SK-N-SH treated with all-trans-retinoic acid at 6 μM for 48 hours (cell line): ENCODE data around the gene CEP95.
A peak's percentile ranks its signal among the peaks of the same experiment; 100 is the strongest.

ENCODE experiments used
- ATAC-seq: fragments of 200-7000 bp; cut with Tn5 transposase; 3 replicates; pipeline ENCODE4 v1.9.1; 2020; ENCODE audit warnings: mild to moderate bottlenecking, moderate library complexity
- ARNTL ChIP-seq: fragments of 450-650 bp; formaldehyde crosslinking; IDR thresholded peaks from 2 replicates; pipeline ENCODE4 v1.5.0; 2020; ENCODE audit warnings: low read depth, mild to moderate bottlenecking, moderate library complexity, borderline replicate concordance
- BACH2 ChIP-seq: fragments of 250-450 bp; sonication (Bioruptor Pico); IDR thresholded peaks from 2 replicates; pipeline ENCODE4 v1.9.0; 2021; ENCODE audit warnings: mild to moderate bottlenecking, borderline replicate concordance
- CSDC2 ChIP-seq: fragments of 250-450 bp; sonication (Bioruptor Pico); IDR thresholded peaks from 2 replicates; pipeline ENCODE4 v1.5.0; 2020; ENCODE audit warnings: mild to moderate bottlenecking, moderate library complexity
- CSRNP3 ChIP-seq: fragments of 250-450 bp; sonication (Bioruptor Pico); IDR thresholded peaks from 2 replicates; pipeline ENCODE4 v1.5.1; 2021; ENCODE audit warnings: mild to moderate bottlenecking, moderate library complexity
- ESRRG ChIP-seq: fragments of 250-450 bp; sonication (Bioruptor Pico); IDR thresholded peaks from 2 replicates; pipeline ENCODE4 v1.6.1; 2021; ENCODE audit warnings: mild to moderate bottlenecking
- GLIS3 ChIP-seq: fragments of 250-450 bp; sonication (Bioruptor Pico); IDR thresholded peaks from 2 replicates; pipeline ENCODE4 v1.5.0; 2020; ENCODE audit warnings: mild to moderate bottlenecking, moderate library complexity
- ISL1 ChIP-seq: fragments of 250-450 bp; sonication (Bioruptor Pico); IDR thresholded peaks from 2 replicates; pipeline ENCODE4 v2.1.2; 2022; ENCODE audit warnings: mild to moderate bottlenecking, moderate library complexity
- OSR1 ChIP-seq: fragments of 250-450 bp; sonication (Bioruptor Pico); IDR thresholded peaks from 2 replicates; pipeline ENCODE4 v1.8.0; 2022; ENCODE audit warnings: moderate library complexity, mild to moderate bottlenecking, inconsistent platforms
- PATZ1 ChIP-seq: fragments of 250-450 bp; sonication (Bioruptor Pico); IDR thresholded peaks from 2 replicates; pipeline ENCODE4 v1.8.0; 2020; ENCODE audit warnings: mild to moderate bottlenecking, moderate library complexity, borderline replicate concordance
- PPARA ChIP-seq: fragments of 250-450 bp; sonication (Bioruptor Pico); IDR thresholded peaks from 2 replicates; pipeline ENCODE4 v1.5.0; 2020; ENCODE audit warnings: mild to moderate bottlenecking, borderline replicate concordance
- RARB ChIP-seq: fragments of 250-450 bp; sonication (Bioruptor Pico); IDR thresholded peaks from 2 replicates; pipeline ENCODE4 v1.8.0; 2021; ENCODE audit warnings: mild to moderate bottlenecking, moderate library complexity
- TCF4 ChIP-seq: fragments of 250-450 bp; sonication (Bioruptor Pico); IDR thresholded peaks from 2 replicates; pipeline ENCODE4 v1.8.0; 2021; ENCODE audit warnings: mild to moderate bottlenecking, moderate library complexity, borderline replicate concordance
- TOX ChIP-seq: fragments of 250-450 bp; sonication (Bioruptor Pico); IDR thresholded peaks from 2 replicates; pipeline ENCODE4 v1.8.0; 2021; ENCODE audit warnings: mild to moderate bottlenecking, moderate library complexity, borderline replicate concordance
- ZC3H10 ChIP-seq: fragments of 250-450 bp; sonication (Bioruptor Pico); IDR thresholded peaks from 2 replicates; pipeline ENCODE4 v1.5.1; 2021; ENCODE audit warnings: mild to moderate bottlenecking, moderate library complexity
- ZFP3 ChIP-seq: fragments of 250-450 bp; sonication (Bioruptor Pico); IDR thresholded peaks from 2 replicates; pipeline ENCODE4 v1.5.0; 2020; ENCODE audit warnings: mild to moderate bottlenecking, moderate library complexity
- ZFP30 ChIP-seq: fragments of 450-650 bp; formaldehyde crosslinking; IDR thresholded peaks from 2 replicates; pipeline ENCODE4 v1.5.0; 2022; ENCODE audit warnings: mild to moderate bottlenecking, moderate library complexity
- ZNF565 ChIP-seq: fragments of 450-650 bp; formaldehyde crosslinking; conservative IDR thresholded peaks from 2 replicates; pipeline ENCODE4 v1.5.0; 2020; ENCODE audit warnings: low read depth, mild to moderate bottlenecking, moderate library complexity
- ZNF70 ChIP-seq: fragments of 450-650 bp; formaldehyde crosslinking; IDR thresholded peaks from 2 replicates; pipeline ENCODE4 v1.5.0; 2020; ENCODE audit warnings: mild to moderate bottlenecking, moderate library complexity
- ZNF8 ChIP-seq: fragments of 450-650 bp; formaldehyde crosslinking; IDR thresholded peaks from 2 replicates; pipeline ENCODE4 v1.5.0; 2020; ENCODE audit warnings: mild to moderate bottlenecking, moderate library complexity
- TF ChIP-seq, protein P1 (sequence below): fragments of 250-450 bp; sonication (Bioruptor Pico); IDR thresholded peaks from 2 replicates; pipeline ENCODE4 v1.5.1; 2020; ENCODE audit warnings: low read depth, mild to moderate bottlenecking, moderate library complexity
- TF ChIP-seq, protein P2 (sequence below): fragments of 250-450 bp; sonication (Bioruptor Pico); IDR thresholded peaks from 2 replicates; pipeline ENCODE4 v1.8.0; 2021; ENCODE audit warnings: low read depth, mild to moderate bottlenecking, moderate library complexity, borderline replicate concordance

CEP95 gene

GRCh38 chr17:64547319-64547718 is 40.5 kb downstream of the CEP95 start:
- ATAC-seq = no peak
- TF ChIP-seq GLIS3 (CRISPR knock-in tag) (no peak), ZNF8 (CRISPR knock-in tag) (no peak)
- TF ChIP-seq, all 23 proteins: peak for 0

DNA sequence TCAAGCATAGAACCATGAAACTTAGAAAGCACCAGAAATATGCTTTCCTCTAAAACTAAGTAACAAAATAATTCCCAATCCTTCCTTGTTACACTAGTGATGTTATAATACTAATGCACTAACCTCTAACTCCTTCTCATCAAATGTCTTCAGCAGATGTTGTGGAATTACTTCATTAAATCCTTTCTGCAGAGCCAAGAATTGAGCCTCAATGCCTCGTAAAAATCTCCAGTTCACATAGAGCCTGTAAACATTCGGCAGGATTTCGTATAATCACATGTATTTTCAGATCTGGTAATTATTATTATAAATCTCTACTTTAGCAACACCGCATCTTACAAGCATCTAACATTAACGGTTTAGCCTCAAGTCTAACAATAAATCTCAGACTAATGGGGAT is 44.7 kb downstream of the CEP95 start:
- TF ChIP-seq TCF4 (CRISPR knock-in tag) (no peak), CSDC2 (no peak), ZNF70 (CRISPR knock-in tag) (no peak), ZFP30 (no peak), RARB (CRISPR knock-in tag) (no peak), PATZ1 (CRISPR knock-in tag) (no peak), ZNF565 (no peak)
- TF ChIP-seq, all 23 proteins: peak for 0
- ATAC-seq = no peak

DNA sequence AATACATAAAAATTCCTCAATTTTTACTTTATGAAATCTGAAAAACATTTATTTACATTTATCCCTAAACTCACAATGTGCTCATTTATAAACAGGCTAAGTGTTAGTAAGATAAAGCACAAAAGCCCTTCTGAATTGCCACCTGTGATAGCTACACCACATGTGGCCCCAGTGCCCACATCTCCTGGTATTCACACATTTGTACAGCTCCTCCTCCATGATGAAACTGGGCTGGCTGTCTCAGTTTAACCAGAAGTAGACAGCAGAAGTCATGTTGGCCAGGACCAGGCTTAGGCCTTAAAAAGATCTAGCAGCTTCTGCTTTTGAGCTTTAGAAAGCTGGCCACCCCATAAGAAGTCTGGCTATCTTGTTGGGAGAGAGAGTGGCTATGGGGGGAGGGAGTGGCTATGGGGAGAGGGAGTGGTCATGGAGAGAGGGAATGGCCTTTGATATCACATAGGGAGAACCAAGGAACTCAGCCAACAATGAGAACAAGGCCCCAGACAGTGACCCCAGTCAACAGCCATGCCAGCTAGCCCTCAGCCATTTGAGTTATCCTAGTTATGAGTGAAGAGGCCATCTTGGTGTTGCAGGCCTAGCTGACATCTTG is 47.4 kb downstream of the CEP95 start:
- no peak; the same call in 1 of the 3 replicates for ATAC-seq
- TF ChIP-seq ZNF70 (CRISPR knock-in tag) (no peak), CSRNP3 (CRISPR knock-in tag) (no peak), ZC3H10 (no peak), BACH2 (no peak), ZFP30 (no peak), TCF4 (CRISPR knock-in tag) (no peak), OSR1 (CRISPR knock-in tag) (no peak), ZNF8 (CRISPR knock-in tag) (no peak), ZFP3 (CRISPR knock-in tag) (no peak), TOX (no peak), ARNTL (no peak), ESRRG (CRISPR knock-in tag) (no peak)
- TF ChIP-seq, protein P1, sequence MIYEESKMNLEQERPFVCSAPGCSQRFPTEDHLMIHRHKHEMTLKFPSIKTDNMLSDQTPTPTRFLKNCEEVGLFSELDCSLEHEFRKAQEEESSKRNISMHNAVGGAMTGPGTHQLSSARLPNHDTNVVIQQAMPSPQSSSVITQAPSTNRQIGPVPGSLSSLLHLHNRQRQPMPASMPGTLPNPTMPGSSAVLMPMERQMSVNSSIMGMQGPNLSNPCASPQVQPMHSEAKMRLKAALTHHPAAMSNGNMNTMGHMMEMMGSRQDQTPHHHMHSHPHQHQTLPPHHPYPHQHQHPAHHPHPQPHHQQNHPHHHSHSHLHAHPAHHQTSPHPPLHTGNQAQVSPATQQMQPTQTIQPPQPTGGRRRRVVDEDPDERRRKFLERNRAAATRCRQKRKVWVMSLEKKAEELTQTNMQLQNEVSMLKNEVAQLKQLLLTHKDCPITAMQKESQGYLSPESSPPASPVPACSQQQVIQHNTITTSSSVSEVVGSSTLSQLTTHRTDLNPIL (CRISPR knock-in tag) = no peak
- TF ChIP-seq, protein P2, sequence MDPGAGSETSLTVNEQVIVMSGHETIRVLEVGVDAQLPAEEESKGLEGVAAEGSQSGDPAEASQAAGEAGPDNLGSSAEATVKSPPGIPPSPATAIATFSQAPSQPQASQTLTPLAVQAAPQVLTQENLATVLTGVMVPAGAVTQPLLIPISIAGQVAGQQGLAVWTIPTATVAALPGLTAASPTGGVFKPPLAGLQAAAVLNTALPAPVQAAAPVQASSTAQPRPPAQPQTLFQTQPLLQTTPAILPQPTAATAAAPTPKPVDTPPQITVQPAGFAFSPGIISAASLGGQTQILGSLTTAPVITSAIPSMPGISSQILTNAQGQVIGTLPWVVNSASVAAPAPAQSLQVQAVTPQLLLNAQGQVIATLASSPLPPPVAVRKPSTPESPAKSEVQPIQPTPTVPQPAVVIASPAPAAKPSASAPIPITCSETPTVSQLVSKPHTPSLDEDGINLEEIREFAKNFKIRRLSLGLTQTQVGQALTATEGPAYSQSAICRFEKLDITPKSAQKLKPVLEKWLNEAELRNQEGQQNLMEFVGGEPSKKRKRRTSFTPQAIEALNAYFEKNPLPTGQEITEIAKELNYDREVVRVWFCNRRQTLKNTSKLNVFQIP (CRISPR knock-in tag) = no peak
- TF ChIP-seq, all 23 proteins: peak for 0

- TF ChIP-seq ZNF8 (CRISPR knock-in tag) = no peak
- TF ChIP-seq ARNTL = no peak
- no peak for ATAC-seq
These were observed 48.5 kb downstream of the CEP95 start for GRCh38 chr17:64555281-64555680.

DNA sequence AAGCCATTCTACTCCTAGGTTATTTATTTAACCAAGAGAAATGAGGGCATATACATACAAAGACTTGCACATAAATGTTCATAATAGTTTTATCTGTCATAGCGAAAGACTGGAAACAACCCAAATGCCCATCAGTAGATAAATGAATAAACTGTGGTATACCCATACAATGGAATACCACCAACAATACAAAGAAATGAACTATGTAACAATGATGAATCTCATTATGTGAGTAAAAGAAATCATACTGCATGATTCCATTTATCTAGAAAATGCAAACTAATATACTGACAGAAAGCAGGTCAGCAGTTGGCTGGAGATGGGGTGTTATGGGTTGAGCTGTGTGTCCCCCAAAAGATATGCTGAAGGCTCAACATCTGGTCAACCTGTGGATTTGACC is 57.3 kb downstream of the CEP95 start:
- ATAC-seq = no peak
- TF ChIP-seq TCF4 (CRISPR knock-in tag) = no peak; the same call in 1 of the 2 replicates
- TF ChIP-seq OSR1 (CRISPR knock-in tag) = no peak
- TF ChIP-seq, all 23 proteins: peak for 0

- peak; percentile 35; the same call in 2 of the 3 replicates for ATAC-seq
- no peak for TF ChIP-seq BACH2
- TF ChIP-seq ZFP3 (CRISPR knock-in tag) = no peak
- no peak for TF ChIP-seq ZFP30
- no peak for TF ChIP-seq PPARA (CRISPR knock-in tag)
- no peak for TF ChIP-seq ZNF565
- TF ChIP-seq ZNF70 (CRISPR knock-in tag) = no peak
- no peak for TF ChIP-seq GLIS3 (CRISPR knock-in tag)
- TF ChIP-seq ISL1 (CRISPR knock-in tag) = no peak
- TF ChIP-seq ZC3H10 = no peak
- no peak for TF ChIP-seq TOX
- TF ChIP-seq OSR1 (CRISPR knock-in tag) = no peak
- TF ChIP-seq, protein P2 (CRISPR knock-in tag) = no peak
- no peak for TF ChIP-seq PATZ1 (CRISPR knock-in tag)
- no peak for TF ChIP-seq RARB (CRISPR knock-in tag)
These were observed 58.8 kb downstream of the CEP95 start for GRCh38 chr17:64565563-64565962.
